HEK293T (cell line): ENCODE results near the gene TOR4A.

Source experiments
- ARNT ChIP-seq: fragments of 450-650 bp; IDR thresholded peaks from 2 replicates; pipeline ENCODE4 v1.6.1; 2017; ENCODE audit warnings: mild to moderate bottlenecking
- BHLHE40 ChIP-seq: fragments of 450-650 bp; IDR thresholded peaks from 2 replicates; pipeline ENCODE4 v1.6.1; 2016; ENCODE audit warnings: mild to moderate bottlenecking, moderate library complexity, borderline replicate concordance
- CTBP1 ChIP-seq: fragments of 450-650 bp; IDR thresholded peaks from 2 replicates; pipeline ENCODE4 v1.6.1; 2016; ENCODE audit warnings: borderline replicate concordance
- ELF4 ChIP-seq: fragments of 450-650 bp; IDR thresholded peaks from 2 replicates; pipeline ENCODE4 v1.6.1; 2017; ENCODE audit warnings: antibody characterized with exemption
- FOXA1 ChIP-seq: fragments of 450-650 bp; IDR thresholded peaks from 2 replicates; pipeline ENCODE4 v1.6.1; 2016; ENCODE audit warnings: mild to moderate bottlenecking
- FOXK2 ChIP-seq: fragments of 450-650 bp; IDR thresholded peaks from 2 replicates; pipeline ENCODE4 v1.6.1; 2016; ENCODE audit warnings: mild to moderate bottlenecking
- FOXM1 ChIP-seq: fragments of 450-650 bp; IDR thresholded peaks from 2 replicates; pipeline ENCODE4 v1.6.1; 2017; ENCODE audit warnings: mild to moderate bottlenecking, borderline replicate concordance
- HDGF ChIP-seq: fragments of 450-650 bp; IDR thresholded peaks from 2 replicates; pipeline ENCODE4 v1.6.1; 2017; ENCODE audit warnings: antibody characterized with exemption, borderline replicate concordance
- L3MBTL2 ChIP-seq: fragments of 450-650 bp; conservative IDR thresholded peaks from 2 replicates; pipeline ENCODE4 v1.6.1; 2016; ENCODE audit warnings: mild to moderate bottlenecking
- LEF1 ChIP-seq: fragments of 450-650 bp; IDR thresholded peaks from 2 replicates; pipeline ENCODE4 v1.6.1; 2017; ENCODE audit warnings: mild to moderate bottlenecking, borderline replicate concordance
- SP1 ChIP-seq: fragments of 450-650 bp; IDR thresholded peaks from 2 replicates; pipeline ENCODE4 v1.6.1; 2017
- SUZ12 ChIP-seq: fragments of 450-650 bp; IDR thresholded peaks from 2 replicates; pipeline ENCODE4 v1.6.1; 2016; ENCODE audit warnings: mild to moderate bottlenecking
- TARDBP ChIP-seq: fragments of 450-650 bp; IDR thresholded peaks from 2 replicates; pipeline ENCODE4 v1.6.1; 2016
- ZNF384 ChIP-seq: fragments of 450-650 bp; IDR thresholded peaks from 2 replicates; pipeline ENCODE4 v1.6.1; 2016

GRCh38 chr9:137229903-137230704 is 47.4 kb upstream of the TOR4A start:
- TF ChIP-seq SP1 = no peak
- no peak for TF ChIP-seq SUZ12
- no peak for TF ChIP-seq ZNF384
- TF ChIP-seq L3MBTL2 = no peak
- no peak for TF ChIP-seq LEF1
- TF ChIP-seq ARNT = no peak
- no peak for TF ChIP-seq ELF4
- no peak for TF ChIP-seq FOXK2
- no peak for TF ChIP-seq HDGF
- TF ChIP-seq CTBP1 = no peak
- TF ChIP-seq BHLHE40 = no peak
- no peak for TF ChIP-seq TARDBP
- no peak for TF ChIP-seq FOXM1
- TF ChIP-seq FOXA1 = no peak
